PC-3 (cell line): Measurements from ENCODE around the gene SKAP1. TPM values are rescaled to one million over a fixed set of nuclear protein-coding genes. Genes with fewer than 3 reads are reported as not detected.

Source experiments
- ATAC-seq: fragments of 200-7000 bp; cut with Tn5 transposase; 2 replicates; pipeline ENCODE4 v1.9.1; 2020; ENCODE audit warnings: mild to moderate bottlenecking, moderate library complexity
- BruUV-seq: library from RNA; stranded (reverse); fragments of 400-500 nt; replicated peaks from 2 replicates; lab custom pipeline; 2021; lab: Mats Ljungman, UMichigan
- CTCF ChIA-PET: fragments of 300-600 bp; sonication (Branson Sonifier 250); formaldehyde crosslinking; loops from one replicate; lab custom pipeline; 2022; ENCODE audit warnings: antibody characterized with exemption; lab: Charles Lee
- POLR2A ChIA-PET: fragments of 300-600 bp; sonication (Branson Sonifier 250); formaldehyde crosslinking; loops from one replicate; lab custom pipeline; 2022; ENCODE audit warnings: antibody characterized with exemption; ENCODE audit not compliant: unreplicated experiment; lab: Charles Lee
- DNase-seq: peaks from one replicate; pipeline ENCODE4 v3.0.0-alpha.2; 2015
- H2AFZ ChIP-seq: fragments of 300-600 bp; sonication (generic); 2 replicates; pipeline ENCODE4 v1.6.0; 2016; ENCODE audit warnings: antibody characterized with exemption, low read length
- H3F3A ChIP-seq: fragments of 300-600 bp; sonication (generic); one replicate; pipeline ENCODE4 v1.6.0; 2017; ENCODE audit warnings: antibody characterized with exemption, low read length, control low read depth, mild to moderate bottlenecking; ENCODE audit not compliant: unreplicated experiment
- H3K27ac ChIP-seq: fragments of 300-600 bp; sonication (generic); 2 replicates; pipeline ENCODE4 v1.5.1; 2016; ENCODE audit warnings: mild to moderate bottlenecking, low read length
- H3K27me3 ChIP-seq: fragments of 300-600 bp; sonication (generic); 2 replicates; pipeline ENCODE4 v1.6.1; 2016; ENCODE audit warnings: low read length, mixed read lengths
- H3K36me3 ChIP-seq: fragments of 300-600 bp; sonication (generic); 2 replicates; pipeline ENCODE4 v1.6.1; 2016; ENCODE audit warnings: low read depth, mixed run types, low read length, mixed read lengths
- H3K4me1 ChIP-seq: fragments of 300-600 bp; sonication (generic); 2 replicates; pipeline ENCODE4 v1.5.1; 2016; ENCODE audit warnings: low read length; ENCODE audit not compliant: insufficient read depth
- H3K4me2 ChIP-seq: fragments of 300-600 bp; sonication (generic); 2 replicates; pipeline ENCODE4 v1.6.0; 2016; ENCODE audit warnings: low read length
- H3K4me3 ChIP-seq: fragments of 300-600 bp; sonication (generic); 2 replicates; pipeline ENCODE4 v1.5.1; 2016; ENCODE audit warnings: mild to moderate bottlenecking, low read length, mixed read lengths
- H3K79me2 ChIP-seq: fragments of 300-600 bp; sonication (generic); 2 replicates; pipeline ENCODE4 v1.6.1; 2017; ENCODE audit warnings: low read length, mixed read lengths
- H3K9ac ChIP-seq: fragments of 300-600 bp; sonication (generic); 2 replicates; pipeline ENCODE4 v1.6.0; 2016; ENCODE audit warnings: mild to moderate bottlenecking, low read length
- H3K9me2 ChIP-seq: fragments of 300-600 bp; sonication (generic); replicated peaks from 2 replicates; pipeline ENCODE4 v1.6.1; 2016; ENCODE audit warnings: mixed run types, low read length, mixed read lengths
- H3K9me3 ChIP-seq: fragments of 300-600 bp; sonication (generic); 2 replicates; pipeline ENCODE4 v1.6.1; 2016; ENCODE audit warnings: low read length, mixed read lengths
- H4K20me1 ChIP-seq: fragments of 300-600 bp; sonication (generic); 2 replicates; pipeline ENCODE4 v1.6.1; 2016; ENCODE audit warnings: low read length, mixed read lengths
- CTCF ChIP-seq: fragments of 300-600 bp; sonication (generic); conservative IDR thresholded peaks from 2 replicates; pipeline ENCODE4 v1.5.1; 2017; ENCODE audit warnings: antibody characterized with exemption, low read depth, mild to moderate bottlenecking, low read length
- EZH2 ChIP-seq: fragments of 300-600 bp; sonication (generic); IDR thresholded peaks from one replicate; pipeline ENCODE4 v1.6.1; 2017; ENCODE audit warnings: antibody characterized with exemption, mild to moderate bottlenecking, low read length; ENCODE audit not compliant: unreplicated experiment
- EZH2phosphoT487 ChIP-seq: fragments of 300-600 bp; sonication (generic); IDR thresholded peaks from 2 replicates; pipeline ENCODE4 v1.6.1; 2018; ENCODE audit warnings: mild to moderate bottlenecking, antibody characterized with exemption, low read length, borderline replicate concordance
- intact Hi-C: fragments of 100-400 bp; cut with micrococcal nuclease; formaldehyde crosslinking; loops from 2 replicates; pipeline ENCODE4 v1.9.0; 2023
- total RNA-seq: library from RNA; depleted of rRNA; stranded (reverse); fragments of >200 nt; gene quantifications from 2 replicates; pipeline ENCODE4 v1.2.3, GENCODE V29; 2014

SKAP1 gene
- total RNA-seq, 1 experiment from 2014 or later = not detected

GRCh38 chr17:48314716-48315115, 115.3 kb downstream of the SKAP1 start:
- Histone ChIP-seq H3K9me3 (no peaks in the 10 kb centered on the region), H3K4me2 (no peak overlapping the region), H3K79me2 (no peaks in the 10 kb centered on the region), H3K27ac (no peak overlapping the region), H3K4me3 (no peak overlapping the region), H3K9ac (no peak overlapping the region), H3K36me3 (no peaks in the 10 kb centered on the region), H3F3A (no peaks in the 10 kb centered on the region), H3K9me2 (no peaks in the 10 kb centered on the region), H3K27me3 (peaks cover 44% of the 10 kb centered on the region), H2AFZ (no peak overlapping the region), H4K20me1 (no peaks in the 10 kb centered on the region), H3K4me1 (no peaks in the 10 kb centered on the region)
- ChIA-PET CTCF (no interaction called here), POLR2A (no interaction called here)
- TF ChIP-seq EZH2phosphoT487 (no peak), CTCF (no peak), EZH2 (no peak)
- ATAC-seq = no peak
- intact Hi-C loops = no loop called here
- BruUV-seq = no TSS peak
- DNase-seq = no peak

GRCh38 chr17:48313096-48313755, 116.8 kb downstream of the SKAP1 start:
- intact Hi-C loops = no loop called here
- no peaks in the 10 kb centered on the region for H3F3A ChIP-seq
- H4K20me1 ChIP-seq = no peaks in the 10 kb centered on the region
- H3K27ac ChIP-seq = no peak overlapping the region
- no peaks in the 10 kb centered on the region for H3K9me2 ChIP-seq
- CTCF ChIA-PET = no interaction called here
- H3K27me3 ChIP-seq = peaks cover 55% of the 10 kb centered on the region
- POLR2A ChIA-PET = no interaction called here
- H2AFZ ChIP-seq = no peak overlapping the region
- no peak overlapping the region for H3K4me3 ChIP-seq
- H3K79me2 ChIP-seq = no peaks in the 10 kb centered on the region
- BruUV-seq = no TSS peak
- no peak overlapping the region for H3K9ac ChIP-seq
- H3K36me3 ChIP-seq = no peaks in the 10 kb centered on the region
- no peak for TF ChIP-seq EZH2
- TF ChIP-seq EZH2phosphoT487 = no peak
- TF ChIP-seq CTCF = no peak
- ATAC-seq (no peak), DNase-seq (no peak)
- no peaks in the 10 kb centered on the region for H3K9me3 ChIP-seq
- no peaks in the 10 kb centered on the region for H3K4me1 ChIP-seq
- no peak overlapping the region for H3K4me2 ChIP-seq

- DNase-seq = no peak
- Histone ChIP-seq H3K79me2 (no peaks in the 10 kb centered on the region), H3K9ac (no peak overlapping the region), H2AFZ (no peak overlapping the region), H3K27ac (no peak overlapping the region), H3K9me3 (no peaks in the 10 kb centered on the region), H3K9me2 (no peaks in the 10 kb centered on the region), H3K36me3 (no peaks in the 10 kb centered on the region), H4K20me1 (no peaks in the 10 kb centered on the region), H3F3A (no peaks in the 10 kb centered on the region), H3K27me3 (peaks cover 47% of the 10 kb centered on the region), H3K4me1 (no peaks in the 10 kb centered on the region), H3K4me2 (no peak overlapping the region), H3K4me3 (no peak overlapping the region)
- ChIA-PET CTCF (no interaction called here), POLR2A (no interaction called here)
- BruUV-seq = no TSS peak
- intact Hi-C loops = no loop called here
- ATAC-seq = no peak
- TF ChIP-seq EZH2 = no peak
- no peak for TF ChIP-seq CTCF
Observed at GRCh38 chr17:48311324-48311723, 118.7 kb downstream of the SKAP1 start.
